Measurements from ENCODE around the gene DGUOK.

DNA sequence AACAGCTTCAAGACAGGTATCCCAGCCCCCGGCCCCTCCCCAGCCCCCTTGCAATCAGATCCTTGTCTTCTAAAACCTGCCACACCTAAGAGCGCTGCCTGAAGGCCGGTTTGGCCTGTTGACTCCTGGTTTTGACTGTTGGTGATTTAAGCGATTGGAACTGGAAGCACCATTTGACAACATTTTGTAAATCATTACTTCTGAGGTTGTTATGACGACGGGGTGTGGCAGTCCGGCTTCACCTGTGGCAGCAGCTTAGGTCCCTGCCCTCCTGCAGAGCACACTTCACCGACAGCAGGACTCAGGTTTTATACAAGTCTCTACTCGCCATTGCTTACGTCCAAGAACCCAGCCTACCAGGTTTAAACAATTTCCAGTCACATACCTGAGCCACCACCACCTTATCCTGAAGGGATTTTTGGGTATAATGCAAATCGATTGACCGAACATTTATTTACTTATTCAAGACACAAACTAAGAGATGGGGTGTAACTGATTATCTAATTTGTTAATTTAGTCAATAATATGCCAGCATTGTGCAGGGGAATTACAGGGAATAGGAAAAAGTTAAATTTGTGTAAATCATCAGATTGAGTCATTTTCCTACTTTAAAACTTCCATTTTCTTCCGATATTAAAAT is 707 bp upstream of the DGUOK start:
- TF ChIP-seq CTCF (IDR thresholded peaks at IDR 0.05; ENCODE audit: poor library complexity) (no peak), EZH2 (IDR thresholded peaks at IDR 0.05; ENCODE audit: borderline replicate concordance) (no peak)

All from hepatocyte (in vitro differentiated cells).